Measurements from ENCODE around the gene TRAPPC6A.

The TRAPPC6A gene

GRCh38 chr19:45184115-45184514 is 6.1 kb upstream of the TRAPPC6A start:
- no peak for DNase-seq

DNA sequence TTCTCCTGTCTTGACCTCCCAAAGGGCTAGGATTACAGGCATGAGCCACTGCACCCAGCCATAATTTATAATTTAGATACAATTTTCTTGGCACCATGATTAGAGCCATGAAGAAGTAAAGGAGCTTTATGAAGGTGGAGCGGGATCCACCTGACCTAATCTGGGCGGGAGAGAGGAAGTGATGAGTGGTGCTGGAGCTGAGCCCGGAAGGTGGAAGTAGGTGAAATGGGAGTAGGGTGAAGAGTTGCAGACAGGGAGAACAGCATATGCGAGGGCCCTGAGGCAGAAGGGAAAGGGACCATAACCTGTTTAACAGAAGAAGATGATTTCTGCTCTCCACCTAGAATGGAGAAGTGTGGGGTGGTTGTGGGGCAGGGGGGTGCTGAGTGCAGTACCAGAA is 4.7 kb upstream of the TRAPPC6A start:
- no peak for DNase-seq

GRCh38 chr19:45180936-45181335 is 2.9 kb upstream of the TRAPPC6A start:
- DNase-seq: no peak

- DNase-seq: no peak
These were observed 1.9 kb upstream of the TRAPPC6A start for GRCh38 chr19:45179892-45180370.

- DNase-seq: peak; percentile 20
These were observed 1.2 kb upstream of the TRAPPC6A start for GRCh38 chr19:45179072-45179891.

DNA sequence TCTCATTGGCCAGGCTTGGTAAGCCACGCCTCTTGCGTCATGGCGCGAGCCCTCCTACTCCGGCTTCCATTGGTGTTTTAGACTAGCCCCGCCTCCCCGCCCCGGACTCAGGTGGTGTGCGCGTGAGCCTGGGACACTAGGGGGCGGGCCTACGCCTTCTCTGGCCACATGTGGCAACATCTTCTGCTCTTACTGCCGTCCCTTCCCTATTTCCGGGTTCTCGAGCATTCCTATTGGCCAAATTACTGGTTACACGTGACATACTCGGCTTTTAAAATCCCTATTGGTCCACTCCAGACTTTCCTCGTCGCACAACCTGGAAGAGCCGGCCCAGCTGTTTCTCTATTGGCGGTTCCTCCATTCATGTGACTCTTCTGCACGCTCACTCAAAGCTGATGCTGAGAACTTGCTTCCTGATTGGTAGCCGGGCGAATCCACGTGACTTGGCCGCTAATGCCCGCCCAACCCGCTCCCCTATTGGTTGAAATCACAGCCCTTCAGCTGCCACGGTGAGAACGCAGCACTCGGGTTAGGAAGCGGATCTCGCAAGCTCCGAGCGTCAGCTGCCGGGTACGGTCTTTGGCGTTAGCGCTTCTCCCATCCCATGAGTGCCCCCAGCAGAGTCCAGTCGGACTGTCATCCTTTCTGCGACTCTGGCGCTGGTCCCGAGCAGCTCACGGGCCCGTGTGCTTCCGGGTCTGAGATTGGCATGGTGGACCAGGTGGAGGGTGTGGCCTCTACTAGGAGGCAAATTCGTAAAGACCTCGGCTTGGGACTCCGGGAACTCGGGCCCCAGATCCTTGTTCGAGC is 430 bp upstream of the TRAPPC6A start, which contains the start of gene BLOC1S3:
Gene BLOC1S3, plus strand, starts transcription at position 523 of the 810 bp plus-strand sequence. CDS start 513 bp downstream, outside the sequence.
- DNase-seq: peak; percentile 100

- no peak for DNase-seq
These were observed 2.3 kb downstream of the TRAPPC6A start for GRCh38 chr19:45175515-45176345.

- DNase-seq: no peak
These were observed 4.2 kb downstream of the TRAPPC6A start for GRCh38 chr19:45173816-45174215.

- DNase-seq: peak; percentile 37
These were observed 5.3 kb downstream of the TRAPPC6A start for GRCh38 chr19:45172611-45173208.

- no peak for DNase-seq
These were observed 5.9 kb downstream of the TRAPPC6A start for GRCh38 chr19:45172173-45172572.

GRCh38 chr19:45171211-45171623 is 6.8 kb downstream of the TRAPPC6A start:
- DNase-seq: peak; percentile 46

DNA sequence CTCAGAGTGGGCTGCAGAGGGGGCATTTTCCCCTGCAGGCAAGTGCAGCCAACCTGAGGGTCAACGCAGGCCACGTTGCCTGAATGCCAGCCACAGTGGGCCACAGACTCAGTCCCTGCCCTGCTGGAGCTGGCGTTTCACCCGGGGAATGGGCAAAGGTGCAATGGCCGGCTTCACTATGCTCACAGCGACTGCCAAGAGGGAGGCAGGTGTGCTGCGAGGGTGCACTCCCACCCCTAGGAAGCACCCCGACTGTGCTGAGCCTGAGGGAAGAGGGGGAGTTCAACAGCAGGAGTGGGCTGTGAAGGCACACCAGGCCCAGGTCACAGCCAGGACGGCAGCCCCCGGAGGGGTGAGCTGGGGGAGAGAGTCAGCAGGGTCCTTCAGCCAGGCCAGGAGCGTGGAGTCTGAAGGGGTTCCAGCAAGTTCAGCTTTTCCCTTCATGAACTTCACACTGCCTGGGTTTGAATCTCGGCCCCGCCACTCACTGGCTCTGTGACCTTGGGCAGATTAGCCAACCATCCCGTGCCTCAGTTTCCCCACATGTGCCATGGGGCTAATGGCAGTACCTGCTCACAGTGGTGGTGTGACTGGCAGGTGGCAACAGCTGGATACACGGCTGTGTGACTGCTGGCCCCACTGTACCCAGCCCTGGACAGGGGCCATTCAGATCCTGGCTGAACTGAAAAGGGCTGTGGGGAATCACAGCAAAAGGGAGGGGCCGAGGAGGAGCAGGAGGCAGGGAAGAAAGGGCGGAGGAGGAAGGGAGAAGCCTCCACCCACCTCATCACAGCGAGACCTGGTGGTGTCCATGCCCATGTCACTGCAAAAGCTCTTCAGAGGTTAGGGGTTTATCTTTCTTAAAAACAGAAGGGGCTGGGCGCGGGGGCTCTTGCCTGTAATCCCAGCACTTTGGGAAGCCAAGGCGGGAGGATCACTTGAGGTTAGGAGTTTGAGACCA is 7.6 kb downstream of the TRAPPC6A start:
- no peak for DNase-seq

DNA sequence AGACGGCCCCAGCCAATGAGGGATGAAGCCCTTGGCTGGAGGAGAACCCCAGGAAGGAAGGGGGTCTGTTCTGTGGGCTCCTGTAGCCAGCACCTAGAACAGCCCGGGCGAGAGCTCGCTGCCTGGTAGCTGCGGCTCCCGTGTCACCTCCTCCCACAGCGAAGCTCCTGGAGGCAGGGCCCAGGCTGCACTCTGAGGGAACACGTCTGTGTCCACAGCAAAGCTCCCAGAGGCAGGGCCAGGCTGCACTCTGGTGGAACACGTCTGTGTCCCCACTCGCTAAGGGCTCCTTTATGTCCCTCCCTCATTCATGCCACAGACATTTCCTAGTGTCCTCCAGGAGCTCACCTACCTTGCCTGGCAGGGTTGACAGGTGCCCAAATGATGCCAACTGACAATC is 8.4 kb downstream of the TRAPPC6A start:
- no peak for DNase-seq

GRCh38 chr19:45168767-45169351 is 9.2 kb downstream of the TRAPPC6A start:
- DNase-seq: peak; percentile 43

GRCh38 chr19:45166723-45167252 is 11.2 kb downstream of the TRAPPC6A start:
- no peak for DNase-seq

DNA sequence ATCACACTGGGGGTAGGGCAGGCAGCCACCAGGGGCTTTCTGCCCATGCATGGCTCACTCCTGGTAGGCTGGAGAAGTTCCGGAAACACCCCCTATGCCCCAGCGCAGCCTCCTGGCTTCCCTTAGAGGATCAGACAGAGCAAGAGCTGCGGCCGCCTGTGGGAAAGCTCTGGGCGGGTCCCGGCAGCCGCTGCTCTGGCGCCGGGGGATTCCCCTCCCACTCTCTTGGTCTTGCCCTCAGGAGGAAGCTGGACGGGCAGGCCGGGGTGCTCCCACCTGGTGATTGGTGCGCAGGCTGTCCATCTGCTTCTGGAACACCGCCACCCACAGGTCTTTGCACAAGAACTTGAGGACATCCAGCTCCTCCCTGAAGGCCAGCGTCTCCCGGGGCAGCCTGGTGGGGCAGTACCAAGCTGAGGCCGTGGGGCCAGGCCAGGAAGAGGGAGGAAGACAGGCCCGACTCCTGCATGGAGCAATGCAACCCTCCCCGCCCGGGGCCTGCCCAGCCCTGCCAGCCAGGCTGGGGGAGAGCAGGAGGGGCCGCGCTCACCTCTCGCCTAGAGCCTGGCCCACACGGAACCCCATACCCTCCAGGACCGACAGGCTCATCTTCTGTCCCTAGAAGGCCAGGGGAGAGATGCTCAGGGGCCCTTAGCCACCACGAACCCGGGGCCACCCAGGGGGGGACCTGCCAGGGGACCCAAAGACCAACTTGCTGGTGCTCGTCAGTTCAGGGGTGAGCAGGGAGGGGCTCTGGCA is 13.3 kb downstream of the TRAPPC6A start:
- peak; percentile 49 for DNase-seq

DNA sequence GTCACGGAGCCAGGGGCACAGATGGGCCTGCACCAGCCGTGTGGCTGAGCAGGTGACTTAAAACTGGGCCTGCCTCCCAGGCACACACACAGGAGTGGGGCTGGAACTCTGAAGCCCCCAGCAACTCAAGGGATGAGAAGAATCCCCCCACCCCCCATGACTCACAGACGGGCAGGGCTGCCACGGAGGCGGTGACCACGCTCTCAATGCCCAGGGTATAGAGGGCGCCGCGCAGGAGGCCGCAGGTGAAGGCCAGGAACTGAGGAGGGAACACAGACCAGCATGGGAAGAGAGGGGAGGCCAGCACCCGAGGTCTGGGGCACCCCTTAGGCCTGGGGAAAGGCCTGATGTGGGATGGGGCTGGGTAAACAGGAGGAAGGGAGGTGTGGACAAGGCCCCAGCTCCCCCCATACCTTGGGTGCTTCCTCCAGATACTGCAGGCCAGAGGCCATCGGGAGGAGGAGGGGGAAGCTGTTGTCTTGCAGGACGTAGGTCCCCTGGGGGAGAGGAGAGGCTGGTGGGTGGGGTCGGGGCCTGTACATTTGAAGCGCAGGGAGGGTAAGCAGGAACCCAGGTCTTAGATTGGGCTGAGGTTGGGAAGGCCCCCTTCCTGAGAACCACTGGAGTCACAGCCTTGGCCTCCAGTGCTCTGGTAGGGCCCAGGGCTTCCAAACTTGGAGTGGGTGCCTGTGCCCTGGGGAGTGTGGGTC is 14.1 kb downstream of the TRAPPC6A start:
- DNase-seq: no peak

DNA sequence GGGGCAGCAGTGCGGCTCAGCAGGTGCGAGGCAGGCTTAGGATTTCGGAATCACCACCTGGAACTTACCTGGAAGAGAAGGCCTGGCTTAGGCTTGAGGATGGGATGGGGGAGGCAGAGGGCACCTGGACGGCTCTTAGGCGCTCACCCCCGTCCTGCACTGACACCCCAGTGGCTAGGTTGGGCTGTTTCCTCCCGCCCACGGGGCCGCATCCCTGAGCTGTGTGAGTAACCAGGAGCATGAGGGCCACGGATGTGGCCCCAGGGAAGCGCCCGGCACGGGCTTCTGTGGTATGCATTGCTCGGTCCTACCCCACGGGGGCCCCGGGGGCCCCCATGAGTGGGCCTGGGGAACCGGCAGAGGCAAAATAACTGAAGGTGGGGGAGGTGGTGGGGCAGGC is 14.9 kb downstream of the TRAPPC6A start:
- DNase-seq: no peak

DNA sequence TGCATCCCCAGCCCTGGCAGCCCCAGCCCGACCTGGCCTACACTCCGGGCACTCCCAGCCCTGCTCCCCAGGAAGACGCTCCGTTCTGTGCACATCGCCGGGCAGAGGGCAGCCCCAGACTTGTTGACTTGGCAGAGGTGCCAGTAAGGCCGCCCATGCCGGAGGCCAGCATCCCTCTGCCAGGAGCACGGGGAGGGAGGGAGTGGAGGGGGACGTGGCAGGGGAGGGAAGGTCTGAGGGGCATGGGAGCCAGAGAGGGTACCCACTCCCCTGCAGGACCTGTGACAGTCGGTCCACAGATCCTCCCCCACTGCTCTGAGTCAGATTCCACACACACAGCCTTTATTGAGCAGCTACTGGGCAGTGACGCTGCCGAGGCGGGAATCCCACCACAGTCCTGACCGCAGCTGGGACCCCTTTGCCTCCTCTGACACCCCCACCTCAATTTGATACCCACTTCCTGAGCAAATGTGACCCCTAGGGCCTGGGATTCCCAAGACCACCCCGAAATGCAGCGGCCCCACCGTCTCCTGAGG is 15.4 kb downstream of the TRAPPC6A start:
- no peak for DNase-seq
